Nephron progenitor cell (in vitro differentiated cells): ENCODE data around the gene JAZF1.
A peak's percentile ranks its signal among the peaks of the same experiment; 100 is the strongest.

ENCODE experiments used
- DNase-seq: peaks from one replicate; pipeline ENCODE4 v3.0.0; 2021
- H3K27ac Mint-ChIP-seq: 2 replicates; pipeline ENCODE4 v1.8.0; 2021; ENCODE audit warnings: mild to moderate bottlenecking, moderate library complexity, mixed read lengths
- H3K27me3 Mint-ChIP-seq: 2 replicates; pipeline ENCODE4 v1.8.0; 2021; ENCODE audit warnings: mild to moderate bottlenecking, low read depth, mixed read lengths; ENCODE audit not compliant: poor library complexity
- H3K36me3 Mint-ChIP-seq: 2 replicates; pipeline ENCODE4 v1.8.0; 2021; ENCODE audit warnings: low read depth, mixed read lengths
- H3K4me1 Mint-ChIP-seq: 2 replicates; pipeline ENCODE4 v1.8.0; 2021; ENCODE audit warnings: mixed read lengths
- H3K4me3 Mint-ChIP-seq: 2 replicates; pipeline ENCODE4 v1.8.0; 2021; ENCODE audit warnings: mild to moderate bottlenecking, moderate library complexity, mixed read lengths
- H3K9me3 Mint-ChIP-seq: 2 replicates; pipeline ENCODE4 v1.8.0; 2021; ENCODE audit warnings: mild to moderate bottlenecking, moderate library complexity, mixed read lengths
- CTCF ChIP-seq: fragments of 200-600 bp; sonication (generic); IDR thresholded peaks from 2 replicates; pipeline ENCODE4 v1.5.0; 2021; ENCODE audit warnings: antibody characterized with exemption

JAZF1 gene

GRCh38 chr7:27802999-27803398 is 377.6 kb downstream of the JAZF1 start:
- Mint-ChIP-seq H3K27ac (no peak overlapping the region), H3K36me3 (peaks cover 12% of the 10 kb centered on the region), H3K27me3 (no peaks in the 10 kb centered on the region), H3K4me3 (no peak overlapping the region), H3K4me1 (no peaks in the 10 kb centered on the region), H3K9me3 (no peaks in the 10 kb centered on the region)
- TF ChIP-seq CTCF, result no peak
- no peak for DNase-seq

- no peak for TF ChIP-seq CTCF
- H3K9me3 Mint-ChIP-seq, result no peaks in the 10 kb centered on the region
- no peak overlapping the region for H3K27ac Mint-ChIP-seq
- H3K27me3 Mint-ChIP-seq, result no peaks in the 10 kb centered on the region
- H3K4me3 Mint-ChIP-seq, result no peak overlapping the region
- no peaks in the 10 kb centered on the region for H3K4me1 Mint-ChIP-seq
- DNase-seq, result no peak
- peaks cover 39% of the 10 kb centered on the region for H3K36me3 Mint-ChIP-seq
Measured at GRCh38 chr7:27799212-27799611, 381.4 kb downstream of the JAZF1 start.

- peaks cover 57% of the 10 kb centered on the region for H3K36me3 Mint-ChIP-seq
- no peak overlapping the region for H3K27ac Mint-ChIP-seq
- no peak for DNase-seq
- no peaks in the 10 kb centered on the region for H3K27me3 Mint-ChIP-seq
- no peak for TF ChIP-seq CTCF
- no peaks in the 10 kb centered on the region for H3K9me3 Mint-ChIP-seq
- no peak overlapping the region for H3K4me3 Mint-ChIP-seq
- H3K4me1 Mint-ChIP-seq, result no peaks in the 10 kb centered on the region
Measured at GRCh38 chr7:27795977-27796376, 384.6 kb downstream of the JAZF1 start.

- no peak overlapping the region for H3K27ac Mint-ChIP-seq
- H3K36me3 Mint-ChIP-seq, result peaks cover 55% of the 10 kb centered on the region
- no peaks in the 10 kb centered on the region for H3K4me1 Mint-ChIP-seq
Measured at GRCh38 chr7:27793780-27794179, 386.8 kb downstream of the JAZF1 start.

GRCh38 chr7:27788437-27788836 is 392.2 kb downstream of the JAZF1 start:
- peaks cover 4% of the 10 kb centered on the region for H3K4me1 Mint-ChIP-seq
- H3K9me3 Mint-ChIP-seq, result no peaks in the 10 kb centered on the region
- H3K27ac Mint-ChIP-seq, result no peak overlapping the region
- H3K27me3 Mint-ChIP-seq, result no peaks in the 10 kb centered on the region
- no peak for TF ChIP-seq CTCF
- no peak overlapping the region for H3K4me3 Mint-ChIP-seq
- H3K36me3 Mint-ChIP-seq, result peaks cover 27% of the 10 kb centered on the region
- no peak for DNase-seq

More at GRCh38 chr7:27793780-27794179, 386.8 kb downstream of the JAZF1 start:
- Mint-ChIP-seq H3K27me3 (no peaks in the 10 kb centered on the region), H3K4me3 (no peak overlapping the region), H3K9me3 (no peaks in the 10 kb centered on the region)
- no peak for DNase-seq
- no peak for TF ChIP-seq CTCF

- peak; percentile 58 for TF ChIP-seq CTCF
- H3K4me1 Mint-ChIP-seq, result peaks cover 4% of the 10 kb centered on the region
- H3K27me3 Mint-ChIP-seq, result no peaks in the 10 kb centered on the region
- no peaks in the 10 kb centered on the region for H3K9me3 Mint-ChIP-seq
- H3K4me3 Mint-ChIP-seq, result no peak overlapping the region
- DNase-seq, result peak; percentile 16
- no peak overlapping the region for H3K27ac Mint-ChIP-seq
- H3K36me3 Mint-ChIP-seq, result peaks cover 11% of the 10 kb centered on the region
Measured at GRCh38 chr7:27784399-27785053, 396.1 kb downstream of the JAZF1 start.
